NT2/D1 (cell line): ENCODE results near the gene TIAM2.

Source experiments
- YY1 ChIP-seq: IDR thresholded peaks from 2 replicates; pipeline ENCODE4 v1.6.1; 2011; ENCODE audit not compliant: insufficient read length, insufficient read depth
- ZNF274 ChIP-seq: IDR thresholded peaks from 2 replicates; pipeline ENCODE4 v1.6.1; 2011; ENCODE audit warnings: mild to moderate bottlenecking, low read depth, low read length

DNA sequence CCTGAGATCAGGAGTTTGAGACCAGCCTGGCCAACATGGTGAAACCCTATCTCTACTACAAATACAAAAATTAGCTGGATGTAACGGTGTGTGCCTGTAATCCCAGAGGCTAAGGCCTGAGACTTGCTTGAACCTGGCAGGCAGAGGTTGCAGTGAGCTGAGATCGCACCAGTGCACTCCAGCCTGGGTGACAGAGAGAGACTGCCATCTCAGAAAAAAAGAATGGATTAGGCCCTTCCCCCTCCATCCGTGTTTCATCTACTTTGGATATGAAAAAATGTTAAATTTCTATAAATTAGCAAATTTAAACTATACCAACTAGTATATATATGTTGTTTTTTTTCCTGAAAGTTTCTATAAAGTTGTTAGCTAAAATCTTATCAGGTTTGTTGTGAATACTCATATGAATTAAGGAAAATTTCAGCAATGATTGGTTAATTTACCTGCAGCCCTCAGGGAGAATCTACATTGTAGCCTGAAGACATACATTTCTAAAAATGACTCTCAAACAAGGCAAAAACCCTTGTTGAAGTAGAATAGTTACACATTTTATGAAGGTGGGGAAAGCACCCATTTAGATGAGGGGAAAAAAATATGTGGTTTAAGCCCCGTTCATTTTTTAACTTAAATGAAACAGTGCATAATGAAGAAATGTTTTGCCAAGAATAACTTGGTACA, 120.9 kb downstream of the TIAM2 start:
- no peak for TF ChIP-seq ZNF274
- no peak for TF ChIP-seq YY1
